Lower leg skin (tissue), 4 donors: ENCODE data around the gene ZBED4. TPM values are rescaled to one million over a fixed set of nuclear protein-coding genes. Genes with fewer than 3 reads are reported as not detected.

Experiments
- DNase-seq, 2 donors: peaks; one replicate each; pipeline ENCODE4 v3.0.0-alpha.2; 2019; ENCODE audit warnings: low spot score in 2 of 2
- H3K4me3 ChIP-seq: fragments of 200-600 bp; sonication (generic); 2 replicates; pipeline ENCODE4 v1.5.1; 2017; ENCODE audit warnings: mild to moderate bottlenecking, low read depth; ENCODE audit not compliant: poor library complexity, severe bottlenecking
- CTCF ChIP-seq, 3 donors: fragments of 450-650 bp; IDR thresholded peaks; one replicate each; pipeline ENCODE4 v1.5.1; 2016; ENCODE audit warnings: antibody characterized with exemption in 3 of 3, mild to moderate bottlenecking in 3 of 3, moderate library complexity in 2 of 3
- POLR2A ChIP-seq, 2 donors: fragments of 450-650 bp; IDR thresholded peaks; one replicate each; pipeline ENCODE4 v1.6.1; 2016 to 2017; ENCODE audit warnings: antibody characterized with exemption in 2 of 2, mild to moderate bottlenecking in 1 of 2, moderate library complexity in 1 of 2
- WGBS, 2 donors: methylation state at CpG; one replicate each; pipeline ENCODE4 v1.1.5; 2018; 5-methylcytosine and 5-hydroxymethylcytosine counted together
- intact Hi-C: fragments of 100-400 bp; cut with DNase I; formaldehyde crosslinking; loops from one replicate; pipeline ENCODE4 v1.15.0; 2023; ENCODE audit warnings: low total_unique reads
- total RNA-seq, 4 donors: library from RNA; depleted of rRNA; stranded (reverse); fragments of >200 nt; gene quantifications; one replicate each; pipeline ENCODE4 v1.1.0, GENCODE V29; 2016

Gene ZBED4
- total RNA-seq, 4 donors from 2014 or later, result 8.6 to 11.6 (median 9.6) TPM

- intact Hi-C loops, result no loop called here
- 76 to 85% methylated on average over 16 of the region's 16 CpGs for WGBS, 2 donors
These were observed 69.8 kb downstream of the ZBED4 start for GRCh38 chr22:49923445-49923844.

GRCh38 chr22:49924113-49924833 is 70.6 kb downstream of the ZBED4 start:
- no peak overlapping the region for H3K4me3 ChIP-seq
- WGBS, 2 donors, result 95 to 96% methylated on average over 28 to 31 of the region's 31 CpGs
- intact Hi-C loops, result no loop called here
- TF ChIP-seq CTCF (IDR thresholded peaks at IDR 0.05), result no peak
- no peak for DNase-seq

More at GRCh38 chr22:49923445-49923844, 69.8 kb downstream of the ZBED4 start:
- no peak overlapping the region for H3K4me3 ChIP-seq
- DNase-seq, result no peak
- TF ChIP-seq CTCF (IDR thresholded peaks at IDR 0.05) (no peak), POLR2A (IDR thresholded peaks at IDR 0.05) (no peak)

- no peak overlapping the region for H3K4me3 ChIP-seq
- no peak for TF ChIP-seq CTCF (IDR thresholded peaks at IDR 0.05)
- TF ChIP-seq POLR2A (IDR thresholded peaks at IDR 0.05), result no peak
- DNase-seq, result no peak
- WGBS, 2 donors, result 86 to 90% methylated on average over 24 of the region's 24 CpGs
- intact Hi-C loops, result no loop called here
These were observed 72.0 kb downstream of the ZBED4 start for GRCh38 chr22:49925525-49926128.

GRCh38 chr22:49926916-49927315 is 73.3 kb downstream of the ZBED4 start:
- 85 to 91% methylated on average over 17 to 18 of the region's 18 CpGs for WGBS, 2 donors
- no peak for DNase-seq
- no peak for TF ChIP-seq CTCF (IDR thresholded peaks at IDR 0.05)
- no peak for TF ChIP-seq POLR2A (IDR thresholded peaks at IDR 0.05)
- intact Hi-C loops, result no loop called here
- H3K4me3 ChIP-seq, result no peak overlapping the region

GRCh38 chr22:49927483-49928184 is 74.0 kb downstream of the ZBED4 start:
- no peak for DNase-seq
- TF ChIP-seq POLR2A (IDR thresholded peaks at IDR 0.05) (no peak), CTCF (IDR thresholded peaks at IDR 0.05) (no peak)
- no peak overlapping the region for H3K4me3 ChIP-seq
- intact Hi-C loops, result no loop called here
- 91% methylated on average over 18 to 26 of the region's 26 CpGs for WGBS, 2 donors
